GM12892 (cell line): ENCODE data around the gene RBSN.

Experiments used
- DNase-seq: peaks from one replicate; pipeline ENCODE4 v3.0.0; 2011; ENCODE audit not compliant: insufficient read length
- FAIRE-seq: peaks from 2 replicates; lab custom pipeline; 2011; peaks lifted over from hg19 to GRCh38; lab: Jason Lieb, UNC
- POLR2A ChIP-seq: IDR thresholded peaks from 2 replicates; pipeline ENCODE4 v1.6.1; 2011; ENCODE audit warnings: low read depth, low read length, control low read depth
- POLR2AphosphoS5 ChIP-seq: IDR thresholded peaks from 2 replicates; pipeline ENCODE4 v1.6.1; 2011; ENCODE audit warnings: low read depth, low read length, control low read depth
- TAF1 ChIP-seq: IDR thresholded peaks from 2 replicates; pipeline ENCODE4 v1.6.1; 2011; ENCODE audit warnings: low read depth, mild to moderate bottlenecking, control low read depth, low read length, borderline replicate concordance

Gene RBSN

GRCh38 chr3:15094187-15094875, 4.6 kb downstream of the RBSN start:
- FAIRE-seq (no peak), DNase-seq (no peak)
- TF ChIP-seq TAF1 = no peak
- TF ChIP-seq POLR2A = no peak
- TF ChIP-seq POLR2AphosphoS5 = no peak

GRCh38 chr3:15092686-15093085, 6.3 kb downstream of the RBSN start:
- no peak for DNase-seq
- TF ChIP-seq TAF1 (no peak), POLR2AphosphoS5 (no peak), POLR2A (no peak)
- FAIRE-seq = no peak

GRCh38 chr3:15091575-15091974, 7.4 kb downstream of the RBSN start:
- DNase-seq (no peak), FAIRE-seq (no peak)

GRCh38 chr3:15089201-15089600, 9.7 kb downstream of the RBSN start:
- no peak for DNase-seq
- FAIRE-seq = no peak
- TF ChIP-seq TAF1 = no peak
- no peak for TF ChIP-seq POLR2AphosphoS5
- no peak for TF ChIP-seq POLR2A

More at GRCh38 chr3:15091575-15091974, 7.4 kb downstream of the RBSN start:
- TF ChIP-seq POLR2A = no peak
- no peak for TF ChIP-seq POLR2AphosphoS5
- TF ChIP-seq TAF1 = no peak

GRCh38 chr3:15086699-15087098, 12.2 kb downstream of the RBSN start:
- FAIRE-seq (no peak), DNase-seq (no peak)
- TF ChIP-seq POLR2AphosphoS5 = no peak
- TF ChIP-seq POLR2A = no peak
- TF ChIP-seq TAF1 = no peak

GRCh38 chr3:15086263-15086662, 12.7 kb downstream of the RBSN start:
- DNase-seq (no peak), FAIRE-seq (no peak)
- TF ChIP-seq TAF1 (no peak), POLR2AphosphoS5 (no peak), POLR2A (no peak)

GRCh38 chr3:15083252-15083651, 15.7 kb downstream of the RBSN start:
- DNase-seq = no peak
- no peak for FAIRE-seq
- TF ChIP-seq POLR2A = no peak
- TF ChIP-seq TAF1 = no peak
- no peak for TF ChIP-seq POLR2AphosphoS5

GRCh38 chr3:15081960-15082664, 16.8 kb downstream of the RBSN start:
- DNase-seq (no peak), FAIRE-seq (no peak)
- TF ChIP-seq TAF1 = no peak
- TF ChIP-seq POLR2A = no peak
- TF ChIP-seq POLR2AphosphoS5 = no peak

- no peak for TF ChIP-seq POLR2AphosphoS5
- no peak for TF ChIP-seq TAF1
- TF ChIP-seq POLR2A = no peak
- FAIRE-seq (no peak), DNase-seq (no peak)
Observed at GRCh38 chr3:15079091-15079490, 19.9 kb downstream of the RBSN start.

GRCh38 chr3:15074500-15074899, 24.4 kb downstream of the RBSN start:
- TF ChIP-seq POLR2AphosphoS5 (no peak), TAF1 (no peak), POLR2A (no peak)
- DNase-seq (no peak), FAIRE-seq (no peak)

GRCh38 chr3:15071699-15072098, 27.2 kb downstream of the RBSN start:
- DNase-seq = no peak
- TF ChIP-seq POLR2A (no peak), TAF1 (no peak), POLR2AphosphoS5 (no peak)
- no peak for FAIRE-seq

GRCh38 chr3:15069441-15069840, 29.5 kb downstream of the RBSN start:
- no peak for DNase-seq
- TF ChIP-seq TAF1 = no peak
- no peak for TF ChIP-seq POLR2AphosphoS5
- no peak for TF ChIP-seq POLR2A
- no peak for FAIRE-seq
